Astrocyte (in vitro differentiated cells and primary cell): Measurements from ENCODE around the gene ZNF618.

Experiments used
- EZH2 ChIP-seq: IDR thresholded peaks from 2 replicates; pipeline ENCODE4 v1.6.1; 2012; ENCODE audit warnings: mild to moderate bottlenecking, low read length, inconsistent platforms; ENCODE audit not compliant: insufficient read depth
- TF ChIP-seq, protein P1 (sequence below): IDR thresholded peaks from 2 replicates; pipeline ENCODE4 v1.5.1; 2011; ENCODE audit warnings: low read depth, mild to moderate bottlenecking, inconsistent platforms, low read length, moderate library complexity; ENCODE audit not compliant: insufficient read depth

- TF ChIP-seq, protein P1, sequence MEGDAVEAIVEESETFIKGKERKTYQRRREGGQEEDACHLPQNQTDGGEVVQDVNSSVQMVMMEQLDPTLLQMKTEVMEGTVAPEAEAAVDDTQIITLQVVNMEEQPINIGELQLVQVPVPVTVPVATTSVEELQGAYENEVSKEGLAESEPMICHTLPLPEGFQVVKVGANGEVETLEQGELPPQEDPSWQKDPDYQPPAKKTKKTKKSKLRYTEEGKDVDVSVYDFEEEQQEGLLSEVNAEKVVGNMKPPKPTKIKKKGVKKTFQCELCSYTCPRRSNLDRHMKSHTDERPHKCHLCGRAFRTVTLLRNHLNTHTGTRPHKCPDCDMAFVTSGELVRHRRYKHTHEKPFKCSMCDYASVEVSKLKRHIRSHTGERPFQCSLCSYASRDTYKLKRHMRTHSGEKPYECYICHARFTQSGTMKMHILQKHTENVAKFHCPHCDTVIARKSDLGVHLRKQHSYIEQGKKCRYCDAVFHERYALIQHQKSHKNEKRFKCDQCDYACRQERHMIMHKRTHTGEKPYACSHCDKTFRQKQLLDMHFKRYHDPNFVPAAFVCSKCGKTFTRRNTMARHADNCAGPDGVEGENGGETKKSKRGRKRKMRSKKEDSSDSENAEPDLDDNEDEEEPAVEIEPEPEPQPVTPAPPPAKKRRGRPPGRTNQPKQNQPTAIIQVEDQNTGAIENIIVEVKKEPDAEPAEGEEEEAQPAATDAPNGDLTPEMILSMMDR = no peak
- TF ChIP-seq EZH2 = no peak
Measured at GRCh38 chr9:113875459-113876150, 504 bp upstream of the ZNF618 start.
